RPMI7951 (cell line): ENCODE results near the gene CCDC30. TPM values are rescaled to one million over a fixed set of nuclear protein-coding genes. Genes with fewer than 3 reads are reported as not detected.
"Not testable (repeated sequence)": the region's sequence is repeated elsewhere in the genome, so short reads cannot be mapped to it uniquely, and the experiment has no call there.

Experiments
- DNase-seq: peaks from one replicate; pipeline ENCODE4 v3.0.0-alpha.2; 2012; ENCODE audit warnings: low read depth
- total RNA-seq: library from RNA; depleted of rRNA; stranded (reverse); fragments of >200 nt; shearing (Covaris generic); gene quantifications from 2 replicates; pipeline ENCODE4 v1.2.3, GENCODE V29; 2014

The CCDC30 gene
- total RNA-seq, 1 experiment from 2014 or later, result 0.84 TPM

DNA sequence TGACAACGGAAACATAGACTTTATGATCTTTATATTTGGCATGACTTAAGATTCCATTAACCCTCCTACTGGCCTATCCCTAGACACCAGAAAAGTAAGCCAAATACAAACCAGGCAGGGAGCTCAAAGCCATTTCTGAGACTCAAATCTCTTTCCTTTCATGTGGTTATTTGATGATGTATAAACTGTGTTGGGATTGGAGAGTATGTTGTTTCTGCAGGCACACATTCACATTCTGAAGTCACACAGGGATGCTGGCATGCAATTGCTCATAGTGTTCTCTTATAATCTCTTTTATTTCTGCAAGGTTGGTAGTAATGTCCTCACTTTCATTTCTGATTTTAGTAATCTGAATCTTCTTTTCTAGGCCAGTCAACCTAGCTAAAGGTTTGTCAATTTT, 13.0 kb upstream of the CCDC30 start:
- no peak for DNase-seq

DNA sequence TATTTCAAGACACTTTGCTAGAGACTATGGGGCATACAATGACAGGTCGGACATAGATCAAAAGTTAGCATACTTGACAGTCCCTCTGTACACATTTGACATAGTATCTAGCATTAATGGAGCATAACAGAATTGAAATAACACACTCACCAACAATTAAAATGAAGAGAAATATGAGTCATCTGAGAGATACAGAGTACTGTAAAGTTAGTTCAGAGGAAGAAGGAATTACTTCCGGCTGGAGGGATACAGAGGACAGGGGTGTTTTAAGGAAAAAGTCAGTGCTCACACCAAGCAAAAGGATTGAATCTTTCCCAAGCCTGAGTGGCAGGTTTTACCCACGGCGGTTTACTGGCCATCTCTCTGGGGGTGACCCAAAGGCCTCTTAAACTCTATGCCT, 9.7 kb upstream of the CCDC30 start:
- peak; percentile 28 for DNase-seq

DNA sequence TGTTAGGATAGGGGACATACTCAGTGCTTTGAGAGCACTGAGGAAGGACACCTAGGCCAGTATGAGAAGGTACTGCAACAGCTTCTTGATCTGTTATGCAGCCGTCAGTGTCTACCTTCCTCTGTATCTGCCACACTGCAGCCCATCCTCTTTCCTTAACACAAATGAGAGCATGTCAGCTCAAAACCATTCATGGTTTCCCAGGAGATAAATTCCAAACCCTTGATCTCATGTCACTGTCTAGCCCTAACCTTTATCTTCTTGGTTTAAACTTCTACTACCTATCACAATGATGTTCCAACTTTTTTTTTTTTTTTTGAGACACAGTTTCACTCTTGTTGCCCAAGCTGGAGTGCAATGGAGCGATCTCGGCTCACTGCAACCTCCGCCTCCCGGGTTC, 8.7 kb upstream of the CCDC30 start:
- no peak for DNase-seq

DNA sequence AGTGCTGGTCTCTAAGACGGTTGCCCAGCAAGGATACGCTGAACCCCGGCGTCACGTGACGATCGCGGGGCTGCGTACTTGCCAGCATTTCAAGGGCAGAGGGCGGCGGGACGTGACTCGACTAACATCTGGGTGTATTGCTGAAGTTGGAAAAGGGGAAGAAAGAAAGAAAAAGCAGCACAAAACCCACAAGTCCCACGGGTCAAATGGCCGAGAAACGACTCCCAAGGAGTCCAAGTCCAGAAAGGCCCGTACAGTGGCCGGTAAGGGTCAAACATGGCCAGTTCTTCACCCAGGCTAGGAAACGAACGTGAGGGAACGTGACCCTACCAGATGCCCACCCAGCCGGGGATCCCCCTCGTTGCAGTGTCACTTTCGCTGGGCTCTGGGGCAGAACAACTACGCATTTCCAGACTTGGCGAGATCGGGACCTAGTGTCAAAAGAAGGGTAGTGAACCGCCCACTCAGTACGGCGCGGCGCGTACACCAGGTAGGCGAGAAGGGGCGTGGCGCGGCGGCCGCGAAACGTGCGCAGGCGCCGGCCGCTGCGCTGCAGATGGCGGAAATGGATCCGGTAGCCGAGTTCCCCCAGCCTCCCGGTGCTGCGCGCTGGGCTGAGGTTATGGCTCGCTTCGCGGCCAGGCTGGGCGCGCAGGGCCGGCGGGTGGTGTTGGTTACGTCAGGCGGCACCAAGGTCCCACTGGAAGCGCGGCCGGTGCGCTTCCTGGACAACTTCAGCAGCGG, 6.9 kb upstream of the CCDC30 start, which contains the start of the genes PPCS and ZMYND12:
TSS of gene PPCS (plus strand) at position 534 of the 744 bp plus-strand sequence. CDS start at position 557, 23 bp downstream.
TSS of gene ZMYND12 (minus strand) at position 13 of the 744 bp plus-strand sequence. CDS start 25 bp downstream, outside the sequence.
- peak; percentile 92 for DNase-seq

DNA sequence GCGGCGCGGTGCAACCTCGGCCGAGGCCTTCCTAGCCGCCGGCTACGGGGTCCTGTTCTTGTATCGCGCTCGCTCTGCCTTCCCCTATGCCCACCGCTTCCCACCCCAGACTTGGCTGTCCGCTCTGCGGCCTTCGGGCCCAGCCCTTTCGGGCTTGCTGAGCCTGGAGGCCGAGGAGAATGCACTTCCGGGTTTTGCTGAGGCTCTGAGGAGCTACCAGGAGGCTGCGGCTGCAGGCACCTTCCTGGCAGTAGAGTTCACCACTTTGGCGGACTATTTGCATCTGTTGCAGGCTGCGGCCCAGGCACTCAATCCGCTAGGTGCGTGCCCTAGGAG, 6.4 kb upstream of the CCDC30 start:
- DNase-seq, result peak; percentile 61

DNA sequence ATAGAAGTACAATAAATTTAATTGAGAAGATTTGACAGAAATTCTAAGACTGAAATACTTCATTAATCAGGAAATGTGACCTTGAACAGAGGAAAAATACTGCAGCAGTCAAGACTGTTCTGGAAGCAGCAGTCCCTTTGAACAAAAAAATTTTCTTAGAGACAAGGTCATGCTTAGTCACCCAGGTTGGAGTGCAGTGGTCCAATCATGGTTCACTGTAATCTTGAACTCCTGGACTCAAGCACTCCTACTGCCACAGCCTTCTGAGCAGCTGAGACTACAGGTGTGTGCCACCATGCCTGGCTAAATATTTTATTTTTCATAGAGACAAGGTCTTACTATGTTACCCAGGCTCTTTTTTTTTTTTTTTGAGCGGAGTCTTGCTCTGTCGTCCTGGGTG, 1.9 kb upstream of the CCDC30 start:
- DNase-seq, result no peak

DNA sequence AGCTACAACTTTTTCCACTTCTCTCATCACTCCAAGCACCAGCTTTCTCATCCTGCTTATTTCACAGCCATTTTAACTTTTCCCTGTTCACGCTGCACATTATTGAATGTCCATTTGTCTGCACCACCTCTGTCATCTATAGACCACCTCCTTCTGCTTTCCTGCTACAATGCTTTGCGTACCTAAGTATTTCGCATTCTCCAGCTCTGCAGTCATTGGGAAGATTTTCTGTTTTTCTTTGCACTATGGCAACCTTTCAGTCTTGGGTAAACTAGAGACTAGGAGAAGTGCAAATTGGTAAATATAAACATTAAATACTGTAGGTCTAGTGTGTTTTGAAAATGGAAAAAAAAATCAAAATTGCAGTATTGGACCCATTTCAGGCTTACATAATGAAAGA, 835 bp downstream of the CCDC30 start:
- DNase-seq, result no peak

DNA sequence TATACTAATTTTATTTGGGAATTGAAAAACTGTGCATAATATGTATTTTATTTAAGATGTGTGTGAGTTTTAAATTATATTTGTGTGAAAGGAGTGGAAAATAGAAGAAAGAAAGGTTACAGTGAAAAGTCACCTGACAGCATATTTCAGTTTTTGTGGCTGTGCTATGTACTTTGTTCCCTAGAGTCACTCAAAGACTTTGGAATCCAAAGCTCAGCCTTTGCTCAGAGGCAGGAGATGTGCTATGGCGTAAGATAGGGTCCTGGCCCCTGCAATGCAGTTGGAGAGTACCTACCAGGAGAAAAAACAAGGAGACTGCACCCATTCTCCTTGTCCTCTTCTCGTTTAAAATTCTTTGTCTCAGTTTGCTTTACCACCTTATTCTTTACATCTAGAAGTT, 2.9 kb downstream of the CCDC30 start:
- no peak for DNase-seq

DNA sequence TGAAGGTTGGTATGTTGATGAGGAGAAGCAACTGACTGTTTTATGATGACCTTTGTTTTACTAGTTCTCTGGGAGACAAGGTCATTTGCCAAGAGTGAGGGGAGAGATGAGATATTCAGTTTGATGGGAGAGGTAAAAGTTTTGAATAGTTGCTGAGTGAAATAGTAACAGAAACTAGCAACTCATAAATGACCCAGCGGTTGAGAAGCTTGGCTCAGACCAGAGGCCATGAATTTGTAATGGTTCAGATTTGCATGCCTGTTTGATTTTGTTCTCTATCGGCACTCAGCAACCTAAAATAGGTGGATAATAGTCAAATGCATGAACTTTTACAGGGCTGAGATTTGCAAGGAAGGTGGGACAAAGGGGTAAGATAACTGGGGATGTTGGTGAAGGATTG, 6.6 kb downstream of the CCDC30 start:
- DNase-seq, result no peak

DNA sequence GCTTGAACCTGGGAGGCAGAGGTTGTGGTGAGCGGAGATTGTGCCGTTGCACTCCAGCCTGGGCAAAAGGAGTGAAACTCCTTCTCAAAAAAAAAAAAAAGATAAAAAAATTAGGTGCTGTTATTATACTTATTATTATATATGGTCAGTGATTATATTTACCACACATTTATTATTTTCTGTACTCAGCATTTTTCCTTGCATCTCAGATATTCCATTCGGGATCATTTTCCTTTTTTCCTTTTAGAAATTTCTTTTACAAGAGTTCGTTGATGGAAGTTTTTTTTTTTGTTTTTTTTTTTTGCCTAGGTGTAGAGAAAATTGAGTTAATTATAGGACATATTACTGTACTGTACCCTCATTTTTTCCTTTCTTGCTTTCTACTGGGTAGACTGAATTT, 13.5 kb downstream of the CCDC30 start:
- DNase-seq, result no peak

DNA sequence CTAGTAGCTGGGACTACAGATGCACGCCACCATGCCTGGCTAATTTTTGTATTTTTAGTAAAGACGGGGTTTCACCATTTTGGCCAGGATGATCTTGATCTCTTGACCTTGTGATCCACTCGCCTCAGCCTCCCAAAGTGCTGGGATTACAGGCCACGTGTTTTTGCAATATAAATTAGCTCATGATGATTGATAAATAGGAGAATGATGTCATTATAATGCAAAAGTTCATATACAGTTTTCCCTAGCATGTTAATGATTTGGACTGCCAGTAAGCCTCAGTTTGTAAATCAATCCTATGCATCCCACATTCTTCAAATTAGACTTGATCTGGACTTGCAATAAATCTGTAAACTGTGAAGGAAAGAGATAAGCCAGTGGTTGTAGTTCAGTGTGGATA, 14.3 kb downstream of the CCDC30 start:
- DNase-seq, result not testable (repeated sequence)

DNA sequence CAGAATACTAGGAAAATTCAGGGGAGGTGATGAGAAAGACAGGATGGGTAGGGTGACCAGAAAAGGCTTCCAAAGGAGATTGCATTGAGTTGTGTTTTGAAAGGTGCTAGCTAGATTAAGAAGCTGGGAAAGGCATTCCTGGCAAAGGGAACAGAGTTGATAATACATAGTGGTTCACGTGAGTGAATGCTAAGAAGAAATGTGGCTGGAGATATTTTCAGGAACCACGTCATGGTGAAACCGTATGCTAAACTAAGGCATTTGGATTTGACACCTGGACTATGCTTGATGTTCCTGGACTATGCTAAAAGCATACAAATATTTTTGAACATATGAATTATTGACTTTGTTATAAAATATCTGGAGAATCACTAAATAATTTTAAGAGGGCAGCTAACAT, 14.7 kb downstream of the CCDC30 start:
- DNase-seq, result no peak

DNA sequence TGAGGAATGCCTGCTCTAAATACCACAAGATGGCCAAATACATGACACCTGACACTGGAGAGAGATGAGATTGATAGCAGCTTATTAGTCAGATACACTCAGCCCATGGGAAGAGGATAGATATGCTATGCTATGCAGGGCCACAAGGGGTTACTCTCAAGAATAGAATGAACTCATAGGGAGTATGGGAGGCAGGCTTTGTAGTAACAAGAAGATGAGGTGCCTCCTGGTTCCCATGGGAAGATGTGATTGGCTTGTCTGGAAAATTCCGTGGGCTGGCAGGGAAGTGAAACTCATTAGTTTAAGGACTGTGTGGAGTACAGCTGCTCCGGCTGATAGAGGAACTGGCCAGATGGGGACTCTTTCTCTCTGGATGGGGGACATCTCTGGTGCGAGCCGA, 16.5 kb downstream of the CCDC30 start:
- DNase-seq, result peak; percentile 35

DNA sequence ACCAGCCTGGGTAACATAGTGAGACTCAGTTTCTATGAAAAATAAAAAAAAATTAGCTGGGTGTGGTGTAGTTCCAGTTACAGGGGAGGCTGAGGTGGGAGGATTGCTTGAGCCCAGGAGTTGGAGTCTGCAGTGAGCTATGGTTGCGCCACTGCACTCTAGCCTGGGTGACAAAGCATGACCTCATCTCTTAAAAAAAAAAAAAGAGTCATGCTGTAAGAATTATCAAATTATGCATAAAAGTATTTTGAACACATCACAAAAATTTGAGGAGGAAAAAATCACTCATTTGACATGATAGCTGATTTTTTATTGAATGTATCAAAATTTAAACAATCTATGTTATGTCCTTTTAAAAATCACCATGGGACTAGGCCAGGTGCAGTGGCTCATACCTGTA, 17.8 kb downstream of the CCDC30 start:
- DNase-seq, result no peak

DNA sequence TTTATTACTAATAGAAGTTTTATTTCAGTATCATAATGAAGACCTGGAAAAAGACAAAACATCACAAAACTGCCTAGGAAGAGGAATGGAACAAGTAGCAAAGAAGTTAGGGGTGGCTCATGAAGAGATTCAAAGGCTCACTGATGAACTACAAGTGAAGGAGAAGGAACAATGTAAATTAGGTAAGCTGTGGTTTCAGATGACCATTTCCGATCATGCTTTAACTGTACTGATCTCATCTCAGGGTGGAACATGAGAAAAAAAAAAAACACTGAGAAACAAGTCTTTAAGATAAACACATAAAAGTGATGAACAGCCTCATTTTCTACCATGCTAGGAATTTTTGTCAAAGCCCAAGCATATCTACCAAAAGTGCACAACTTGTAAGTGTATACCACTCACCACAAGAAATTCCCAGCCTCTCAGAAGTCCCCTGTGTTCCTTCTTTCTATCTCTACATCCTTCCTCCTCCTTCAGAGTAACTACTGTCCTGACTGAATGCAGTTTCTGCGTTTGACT, 19.6 kb downstream of the CCDC30 start:
- no peak for DNase-seq

DNA sequence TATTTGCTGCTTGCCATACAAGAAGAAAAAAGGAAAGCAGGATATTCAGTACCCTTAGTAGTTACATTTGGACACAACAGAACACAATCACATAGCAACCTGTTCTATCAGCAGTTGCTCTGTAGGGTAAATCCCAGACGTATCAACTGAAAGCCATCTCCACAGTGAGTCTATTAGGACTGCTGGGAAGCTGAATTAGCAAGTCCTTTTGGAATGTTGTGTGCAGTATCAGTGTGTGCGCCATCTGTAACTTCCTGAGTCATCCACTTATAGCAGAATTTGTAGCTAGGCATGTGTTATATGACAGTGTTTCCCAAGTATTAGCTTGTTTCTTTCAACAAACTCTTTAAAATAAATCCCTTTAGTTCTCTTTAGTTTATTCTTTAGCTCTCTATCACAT, 21.3 kb downstream of the CCDC30 start:
- DNase-seq, result peak; percentile 80

DNA sequence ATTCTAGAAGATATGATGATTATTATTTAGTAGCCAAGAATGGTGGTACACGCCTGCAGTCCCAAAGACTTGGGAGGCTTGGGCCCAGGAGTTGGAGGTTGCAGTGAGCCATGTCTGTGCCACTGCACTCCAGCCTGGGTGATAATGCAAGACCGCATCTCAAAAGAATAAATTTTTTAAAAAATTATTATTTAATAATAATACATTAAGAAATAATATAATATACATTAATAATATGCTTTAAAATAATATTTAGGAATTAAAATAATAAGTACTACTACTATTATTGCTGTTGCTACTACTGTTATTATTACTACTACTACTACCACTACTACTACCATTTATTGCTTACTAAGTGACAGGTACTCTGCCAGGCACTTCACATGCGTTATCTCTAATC, 27.2 kb downstream of the CCDC30 start:
- no peak for DNase-seq

DNA sequence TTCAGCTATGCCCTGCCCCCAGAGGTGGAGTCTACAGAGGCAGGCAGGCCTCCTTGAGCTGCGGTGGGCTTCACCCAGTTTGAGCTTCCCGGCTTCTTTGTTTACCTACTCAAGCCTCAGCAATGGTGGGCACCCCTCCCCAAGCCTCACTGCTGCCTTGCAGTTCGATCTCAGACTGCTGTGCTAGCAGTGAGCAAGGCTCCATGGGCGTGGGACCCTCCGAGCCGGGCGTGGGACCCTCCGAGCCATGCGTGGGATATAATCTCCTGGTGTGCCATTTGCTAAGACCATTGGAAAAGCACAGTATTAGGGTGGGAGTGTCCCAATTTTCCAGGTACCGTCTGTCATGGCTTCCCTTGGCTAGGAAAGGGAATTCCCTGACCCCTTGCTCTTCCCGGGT, 38.9 kb downstream of the CCDC30 start:
- DNase-seq, result not testable (repeated sequence)

DNA sequence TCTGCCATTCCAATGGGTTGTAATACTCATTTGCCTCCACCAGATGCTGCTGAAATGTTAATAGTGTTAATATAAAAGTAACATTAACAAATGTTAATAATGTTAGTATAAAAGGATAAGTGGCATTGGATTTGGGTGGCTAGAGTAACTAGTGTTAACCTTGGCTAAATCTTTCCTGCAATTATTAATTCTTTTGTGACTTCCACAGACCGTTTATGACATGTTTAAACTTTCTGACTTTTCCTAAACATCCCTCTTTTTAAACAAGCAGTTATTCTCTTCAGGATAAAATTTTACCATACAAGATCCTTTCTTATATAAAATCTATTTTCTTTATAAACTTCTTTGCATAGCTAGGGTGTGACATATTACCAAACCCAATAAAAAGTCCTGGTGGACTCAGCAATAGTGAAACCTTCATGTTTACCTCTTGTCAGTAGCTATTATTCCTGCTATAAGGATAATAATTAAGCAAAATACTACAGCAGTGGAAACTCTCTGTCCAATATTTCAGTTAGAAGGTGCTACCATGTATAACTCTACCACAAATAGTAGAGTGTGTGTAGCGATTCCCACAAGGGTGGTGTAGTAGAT, 41.5 kb downstream of the CCDC30 start:
- no peak for DNase-seq

DNA sequence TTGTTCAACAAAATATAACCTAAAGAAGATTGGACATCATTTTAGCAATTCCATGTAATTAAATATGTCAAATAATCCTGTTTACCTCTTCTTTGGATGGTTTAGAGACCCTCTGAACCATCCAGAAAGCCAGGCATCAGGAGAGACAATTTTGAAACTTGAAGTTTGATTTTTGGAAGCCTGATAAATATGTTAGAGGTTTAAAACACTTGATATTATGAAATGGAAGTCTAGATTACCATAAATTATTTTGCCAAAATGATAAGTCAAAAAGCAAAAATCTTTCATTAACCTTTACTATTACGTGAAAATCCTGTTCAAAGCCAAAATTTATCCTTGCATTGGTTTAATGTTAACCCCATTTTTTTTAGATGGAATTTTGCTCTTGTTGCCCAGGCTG, 43.5 kb downstream of the CCDC30 start:
- DNase-seq, result no peak

DNA sequence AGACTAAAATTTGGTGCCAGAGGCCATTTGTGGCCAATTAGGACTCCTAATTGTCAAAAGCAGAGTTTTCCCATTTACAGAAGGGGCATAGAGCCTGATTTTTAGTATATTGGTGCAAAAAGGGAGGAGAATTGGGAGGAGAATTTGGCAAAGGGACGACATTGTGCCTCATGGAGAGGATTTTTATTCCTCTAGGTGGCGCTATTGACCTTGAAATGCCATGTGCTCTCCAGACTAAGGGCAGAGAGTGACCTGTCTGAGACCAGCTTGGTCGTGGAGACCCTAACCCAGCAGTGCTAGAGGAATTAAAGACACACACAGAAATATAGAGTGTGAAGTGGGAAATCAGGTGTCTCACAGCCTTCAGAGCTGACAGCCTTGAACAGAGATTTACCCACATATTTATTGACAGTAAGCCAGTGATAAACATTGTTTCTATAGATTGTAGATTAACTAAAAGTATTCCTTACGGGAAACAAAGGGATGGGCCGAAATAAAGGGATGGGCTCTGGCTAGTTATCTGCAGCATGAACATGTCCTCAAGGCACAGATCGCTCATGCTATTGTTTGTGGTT, 48.6 kb downstream of the CCDC30 start:
- DNase-seq, result peak; percentile 13

DNA sequence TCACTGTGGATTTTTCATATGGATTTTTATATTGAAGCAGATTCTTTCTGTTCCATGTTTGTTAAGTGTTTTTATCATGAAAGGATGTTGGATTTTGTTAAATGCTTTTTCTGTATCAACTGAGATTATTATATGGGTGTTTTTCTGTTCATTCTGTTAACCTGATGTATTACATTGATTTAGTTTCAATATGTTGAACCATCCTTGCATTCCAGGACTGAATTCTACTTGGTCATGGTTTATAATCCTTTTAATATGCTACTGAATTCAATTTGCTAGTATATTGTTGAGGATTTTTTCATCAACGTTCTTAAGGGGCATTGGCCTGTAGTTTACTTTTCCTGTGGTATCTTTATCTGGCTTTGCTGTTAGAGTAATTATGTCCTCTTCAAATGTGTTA, 55.8 kb downstream of the CCDC30 start:
- DNase-seq, result no peak

DNA sequence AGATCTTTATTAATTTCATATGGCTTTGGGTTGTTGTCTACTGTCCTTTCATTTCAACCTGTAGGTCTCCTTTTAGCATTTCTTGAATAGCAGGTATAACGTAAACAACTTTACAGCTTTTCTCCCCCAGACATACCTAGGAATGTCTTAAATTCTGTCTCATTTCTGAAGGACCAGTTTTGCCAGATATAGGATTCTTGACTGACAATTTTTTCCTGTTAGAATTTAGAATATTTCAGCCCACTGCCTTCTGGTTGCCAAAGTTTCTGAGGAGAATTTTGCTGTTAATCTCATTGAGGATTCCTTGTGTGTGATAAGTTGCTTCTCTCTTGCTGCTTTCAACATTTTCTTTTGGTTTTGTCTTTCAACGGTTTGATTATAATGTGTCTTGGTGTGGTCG, 60.1 kb downstream of the CCDC30 start:
- no peak for DNase-seq
